Activated CD4-positive, alpha-beta memory T cell treated with anti-CD3 and anti-CD28 coated beads for 36 hours (primary cell): ENCODE data around the gene GPLD1. TPM values are rescaled to one million over a fixed set of nuclear protein-coding genes. Genes with fewer than 3 reads are reported as not detected.

Source experiments
- CTCF ChIA-PET: fragments of 350-600 bp; sonication (Branson Sonifier 250); formaldehyde crosslinking; loops from one replicate; lab custom pipeline; 2021; ENCODE audit warnings: antibody characterized with exemption, inconsistent platforms; lab: Charles Lee
- POLR2A ChIA-PET: fragments of 350-600 bp; sonication (Branson Sonifier 250); formaldehyde crosslinking; loops from one replicate; lab custom pipeline; 2021; ENCODE audit warnings: antibody characterized with exemption; lab: Charles Lee
- DNase-seq: peaks from one replicate; pipeline ENCODE4 v3.0.0-alpha.2; 2020
- H3K27ac Mint-ChIP-seq: one replicate; pipeline ENCODE4 v1.8.0; 2021; ENCODE audit warnings: mixed read lengths
- H3K27me3 Mint-ChIP-seq: one replicate; pipeline ENCODE4 v1.8.0; 2021; ENCODE audit warnings: mixed read lengths
- H3K36me3 Mint-ChIP-seq: one replicate; pipeline ENCODE4 v1.8.0; 2021; ENCODE audit warnings: mixed read lengths
- H3K4me1 Mint-ChIP-seq: one replicate; pipeline ENCODE4 v1.8.0; 2021; ENCODE audit warnings: low read depth, mixed read lengths
- H3K4me3 Mint-ChIP-seq: one replicate; pipeline ENCODE4 v1.8.0; 2021; ENCODE audit warnings: mild to moderate bottlenecking, mixed read lengths
- H3K9me3 Mint-ChIP-seq: one replicate; pipeline ENCODE4 v1.8.0; 2021; ENCODE audit warnings: mixed read lengths
- intact Hi-C: fragments of 100-400 bp; cut with micrococcal nuclease; formaldehyde crosslinking; loops from one replicate; pipeline ENCODE4 v1.15.1; 2023
- total RNA-seq, 2 experiments: library from RNA; stranded (reverse); gene quantifications; one replicate each; pipeline ENCODE4 v1.2.3, GENCODE V29; 2021

Gene GPLD1
- total RNA-seq, 2 experiments from 2014 or later = 0.19 to 0.29 TPM

DNA sequence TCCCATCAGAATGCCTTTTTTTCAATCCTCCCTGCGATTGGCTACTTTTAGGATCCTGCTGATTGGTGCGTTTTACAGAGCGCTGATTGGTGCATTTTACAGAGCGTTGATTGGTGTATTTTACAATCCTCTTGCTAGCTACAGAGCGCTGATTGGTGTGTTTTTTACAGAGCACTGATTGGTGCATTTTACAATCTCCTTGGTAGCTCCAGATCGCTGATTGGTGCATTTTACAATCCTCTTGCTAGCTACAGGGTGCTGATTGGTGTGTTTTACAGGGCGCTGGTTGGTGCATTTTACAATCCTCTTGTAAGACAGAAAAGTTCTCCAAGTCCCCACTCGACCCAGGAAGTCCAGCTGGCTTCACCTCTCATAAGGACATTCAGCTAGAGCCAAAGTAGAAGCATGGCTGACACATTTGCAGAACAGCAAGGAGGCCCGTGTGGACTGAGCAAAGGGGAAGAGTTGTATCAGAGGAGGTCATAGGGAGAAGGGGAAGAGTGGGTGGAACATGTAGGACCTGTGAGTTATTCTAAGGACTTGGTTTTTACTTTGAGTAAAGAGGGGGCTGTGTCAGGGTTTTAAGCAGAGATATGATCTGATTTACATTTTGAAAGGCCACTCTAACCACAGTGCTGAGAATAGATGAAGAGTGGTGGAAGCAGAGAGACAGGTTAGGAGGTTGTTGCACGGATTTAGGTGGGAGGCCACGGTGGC lies 8.0 kb upstream of the GPLD1 start:
- no peaks in the 10 kb centered on the region for H3K27me3 Mint-ChIP-seq
- peaks cover 13% of the 10 kb centered on the region for H3K4me1 Mint-ChIP-seq
- no peak for DNase-seq
- peaks cover 14% of the 10 kb centered on the region for H3K9me3 Mint-ChIP-seq
- POLR2A ChIA-PET = no interaction called here
- intact Hi-C loops = loop anchor here (10.0 kb wide), 3 partner anchors 167 to 517 kb away; partner anchors contain the start of genes ACOT13 and TDP2
- peaks cover 8% of the 10 kb centered on the region for H3K36me3 Mint-ChIP-seq
- CTCF ChIA-PET = interaction anchor here (1.4 to 4.0 kb wide), 2 partner anchors 24 to 84 kb away, joined by 4 to 22 read pairs; no protein-coding TSS in a partner anchor
- H3K27ac Mint-ChIP-seq = no peak overlapping the region
- no peak overlapping the region for H3K4me3 Mint-ChIP-seq

DNA sequence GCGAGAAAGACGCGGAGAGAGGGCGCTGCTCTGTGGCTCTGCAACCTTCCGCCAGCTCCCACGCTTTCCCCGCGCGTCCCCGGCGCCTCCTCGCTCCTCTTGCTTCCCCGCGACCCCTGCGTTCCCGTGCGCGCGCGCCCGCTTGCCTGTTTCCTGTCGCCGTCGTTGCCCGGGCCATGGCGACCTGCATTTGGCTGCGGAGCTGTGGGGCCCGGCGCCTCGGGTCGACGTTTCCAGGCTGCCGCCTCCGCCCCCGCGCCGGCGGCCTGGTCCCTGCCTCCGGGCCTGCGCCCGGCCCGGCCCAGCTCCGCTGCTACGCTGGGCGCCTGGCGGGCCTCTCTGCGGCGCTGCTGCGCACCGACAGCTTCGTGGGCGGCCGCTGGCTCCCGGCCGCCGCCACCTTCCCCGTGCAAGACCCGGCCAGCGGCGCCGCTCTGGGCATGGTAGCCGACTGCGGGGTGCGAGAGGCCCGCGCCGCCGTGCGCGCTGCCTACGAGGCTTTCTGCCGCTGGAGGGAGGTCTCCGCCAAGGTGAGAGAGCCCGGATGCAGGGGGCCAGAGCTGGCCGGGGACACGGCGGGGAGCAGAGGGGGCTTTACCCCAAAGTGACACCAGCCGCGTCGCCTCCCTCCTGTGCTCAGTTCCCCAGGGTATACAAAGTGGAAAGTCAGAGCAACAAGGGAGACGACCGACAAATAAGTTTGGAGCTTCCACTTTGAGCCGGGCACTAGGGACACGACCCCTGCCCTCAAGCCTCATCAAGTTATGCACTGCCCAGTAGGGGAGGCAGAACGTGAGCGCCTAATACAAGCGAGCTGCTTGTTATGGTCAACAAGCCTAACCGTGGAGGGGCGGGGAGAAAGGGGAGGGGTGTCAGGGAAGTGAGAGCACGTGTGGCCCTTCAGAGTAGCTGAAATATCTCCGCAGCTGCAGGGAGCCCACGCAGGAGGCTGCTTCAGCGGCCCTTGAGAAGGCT lies 5.7 kb upstream of the GPLD1 start, which contains the start of gene ALDH5A1:
Gene ALDH5A1, plus strand, starts transcription at position 149 of the 975 bp plus-strand sequence. Its CDS starts 28 bp downstream, at position 177.
- intact Hi-C loops = loop anchor here (1.0 to 10.0 kb wide), 6 partner anchors 26 to 520 kb away; partner anchors contain the start of genes ACOT13, DCDC2 and TDP2
- peak; percentile 89 for DNase-seq
- Mint-ChIP-seq H3K27me3 (no peaks in the 10 kb centered on the region), H3K9me3 (peaks cover 14% of the 10 kb centered on the region), H3K36me3 (peaks cover 8% of the 10 kb centered on the region), H3K27ac (peak within 1 kb of the TSS; percentile 44), H3K4me1 (peaks cover 13% of the 10 kb centered on the region), H3K4me3 (peak within 1 kb of the TSS; percentile 78)
- CTCF ChIA-PET = interaction anchor here (0.8 to 4.0 kb wide), 20 partner anchors 10 to 280 kb away, joined by 3 to 22 read pairs (median 4); partner anchors contain the start of gene KIAA0319
- POLR2A ChIA-PET = interaction anchor here (0.8 to 1.1 kb wide), 4 partner anchors 64 to 530 kb away, joined by 3 to 4 read pairs (median 3); partner anchors contain the start of gene KIAA0319

DNA sequence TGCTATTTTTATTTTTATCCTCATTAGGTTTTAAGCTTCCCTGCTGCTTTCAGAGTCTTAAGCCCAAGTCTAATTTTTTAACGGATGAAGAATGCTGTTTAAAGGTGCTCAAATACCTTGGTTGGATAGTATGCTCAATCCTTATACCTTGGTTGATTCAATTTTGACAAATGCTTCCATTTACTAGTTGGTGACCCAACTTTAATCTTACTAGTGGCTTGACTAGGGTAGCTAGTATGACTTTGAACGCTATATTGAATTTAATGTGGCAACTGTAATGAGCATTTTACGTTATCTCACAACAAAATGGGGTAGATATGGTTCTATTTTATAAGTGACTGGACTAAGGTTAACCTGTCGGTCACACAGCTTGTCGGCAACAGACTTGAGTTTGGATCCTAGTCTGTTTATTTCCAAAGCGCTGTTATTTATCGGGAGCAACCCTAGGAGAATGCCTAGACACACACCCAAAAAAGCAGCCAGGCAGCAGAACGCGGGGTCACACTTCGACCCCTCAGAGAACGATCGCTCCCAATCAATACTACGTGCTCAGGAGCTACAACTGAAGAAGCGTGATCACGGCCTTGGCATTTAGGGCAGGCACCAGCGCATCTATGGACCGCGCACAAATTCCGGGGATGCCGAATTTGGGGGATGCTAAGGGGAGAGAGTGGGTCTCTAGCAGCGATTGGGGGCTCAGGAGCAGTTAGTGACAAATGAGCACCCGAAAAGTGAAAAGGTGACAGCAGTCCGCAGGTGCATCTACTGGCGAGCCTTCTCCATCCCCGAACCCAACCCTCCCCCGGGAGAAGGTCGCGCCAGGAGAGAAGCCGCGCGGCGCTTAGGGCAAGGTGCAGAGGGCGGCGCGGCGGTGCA lies 4.8 kb upstream of the GPLD1 start:
- no peaks in the 10 kb centered on the region for H3K27me3 Mint-ChIP-seq
- peaks cover 8% of the 10 kb centered on the region for H3K36me3 Mint-ChIP-seq
- peak overlapping the region; percentile 78 for H3K4me3 Mint-ChIP-seq
- ChIA-PET CTCF (interaction anchor here (0.6 to 4.0 kb wide), 19 partner anchors 9 to 281 kb away, joined by 3 to 22 read pairs (median 4); partner anchors contain the start of gene KIAA0319), POLR2A (interaction anchor here (0.8 to 1.1 kb wide), 3 partner anchors 64 to 531 kb away, joined by 3 read pairs; partner anchors contain the start of gene KIAA0319)
- intact Hi-C loops = loop anchor here (2.0 to 10.0 kb wide), 5 partner anchors 27 to 521 kb away; partner anchors contain the start of genes ACOT13, DCDC2 and TDP2
- H3K4me1 Mint-ChIP-seq = peaks cover 13% of the 10 kb centered on the region
- peaks cover 14% of the 10 kb centered on the region for H3K9me3 Mint-ChIP-seq
- peak overlapping the region; percentile 44 for H3K27ac Mint-ChIP-seq
- no peak for DNase-seq

DNA sequence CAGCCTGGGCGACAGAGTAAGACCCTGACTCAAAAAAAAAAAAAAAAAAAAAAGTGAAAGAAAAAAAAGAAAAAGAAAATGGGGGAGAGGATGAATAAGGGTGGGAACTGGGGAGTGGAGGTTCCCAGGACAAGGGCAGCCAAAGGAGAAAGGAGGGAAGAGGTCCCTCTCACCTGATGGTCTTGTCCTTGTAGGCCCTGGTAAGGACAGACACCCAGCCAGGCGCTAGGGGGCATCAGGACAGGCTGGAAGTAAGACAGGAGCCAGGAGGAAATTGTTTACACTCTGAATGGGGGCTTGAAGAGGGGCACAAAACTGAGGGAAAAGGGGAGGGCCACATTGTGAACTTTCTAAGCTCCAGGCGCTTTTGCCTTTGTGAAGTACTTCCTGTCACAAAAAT lies 3.1 kb upstream of the GPLD1 start:
- ChIA-PET CTCF (no interaction called here), POLR2A (no interaction called here)
- intact Hi-C loops = loop anchor here (10.0 kb wide), 3 partner anchors 172 to 522 kb away; partner anchors contain the start of genes ACOT13 and TDP2
- DNase-seq = peak; percentile 14
- H3K36me3 Mint-ChIP-seq = peaks cover 8% of the 10 kb centered on the region
- H3K27ac Mint-ChIP-seq = no peak overlapping the region
- H3K27me3 Mint-ChIP-seq = no peaks in the 10 kb centered on the region
- peaks cover 14% of the 10 kb centered on the region for H3K9me3 Mint-ChIP-seq
- H3K4me1 Mint-ChIP-seq = peaks cover 13% of the 10 kb centered on the region
- no peak overlapping the region for H3K4me3 Mint-ChIP-seq

DNA sequence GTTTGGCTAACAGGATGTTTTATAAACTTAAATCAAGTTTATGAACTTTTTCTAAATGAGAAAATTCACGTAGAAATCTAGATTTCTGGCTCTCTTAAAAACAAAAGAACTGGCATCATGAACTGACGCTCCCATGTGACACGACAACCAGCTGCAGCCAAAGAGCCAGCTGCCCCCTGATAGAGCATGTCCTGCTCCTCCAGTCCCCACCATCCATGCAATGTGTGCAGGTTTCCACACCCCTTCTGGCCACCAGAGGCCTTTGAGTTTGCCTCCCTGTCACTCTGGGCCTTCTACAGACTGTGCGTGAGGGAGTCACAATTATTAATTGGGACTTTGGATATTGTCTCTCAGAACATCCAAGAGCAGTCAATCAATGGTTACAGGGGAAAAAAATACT lies 1.6 kb upstream of the GPLD1 start:
- POLR2A ChIA-PET = no interaction called here
- Mint-ChIP-seq H3K4me1 (peaks cover 13% of the 10 kb centered on the region), H3K4me3 (no peak overlapping the region), H3K27ac (no peak overlapping the region), H3K9me3 (no peaks in the 10 kb centered on the region), H3K27me3 (no peaks in the 10 kb centered on the region), H3K36me3 (no peaks in the 10 kb centered on the region)
- intact Hi-C loops = loop anchor here (10.0 kb wide), 3 partner anchors 174 to 524 kb away; partner anchors contain the start of genes ACOT13 and TDP2
- CTCF ChIA-PET = no interaction called here
- no peak for DNase-seq

DNA sequence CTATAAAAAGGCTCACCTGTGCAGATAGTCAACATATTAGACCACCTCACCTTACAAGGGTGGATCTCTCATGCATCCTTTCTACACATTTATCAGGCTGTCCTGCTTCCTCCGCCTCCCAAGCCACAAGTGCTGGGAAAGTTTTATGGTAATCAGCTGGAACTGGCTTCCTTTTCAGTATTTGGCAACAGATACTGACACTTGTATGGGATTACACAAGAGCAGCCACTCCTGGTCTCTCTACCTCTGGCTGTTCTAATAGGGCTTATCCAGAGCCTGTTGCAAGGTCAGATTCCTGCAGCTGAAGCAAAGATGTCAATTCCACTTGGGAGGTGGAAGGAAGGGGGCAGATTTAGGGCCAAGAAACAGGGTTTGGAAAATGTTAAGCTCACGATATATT lies 503 bp upstream of the GPLD1 start:
- CTCF ChIA-PET = no interaction called here
- Mint-ChIP-seq H3K27me3 (no peaks in the 10 kb centered on the region), H3K4me1 (peaks cover 10% of the 10 kb centered on the region), H3K27ac (no peak overlapping the region), H3K9me3 (no peaks in the 10 kb centered on the region), H3K4me3 (no peak overlapping the region), H3K36me3 (no peaks in the 10 kb centered on the region)
- intact Hi-C loops = loop anchor here (10.0 kb wide), 3 partner anchors 175 to 525 kb away; partner anchors contain the start of genes ACOT13 and TDP2
- POLR2A ChIA-PET = no interaction called here
- DNase-seq = no peak

DNA sequence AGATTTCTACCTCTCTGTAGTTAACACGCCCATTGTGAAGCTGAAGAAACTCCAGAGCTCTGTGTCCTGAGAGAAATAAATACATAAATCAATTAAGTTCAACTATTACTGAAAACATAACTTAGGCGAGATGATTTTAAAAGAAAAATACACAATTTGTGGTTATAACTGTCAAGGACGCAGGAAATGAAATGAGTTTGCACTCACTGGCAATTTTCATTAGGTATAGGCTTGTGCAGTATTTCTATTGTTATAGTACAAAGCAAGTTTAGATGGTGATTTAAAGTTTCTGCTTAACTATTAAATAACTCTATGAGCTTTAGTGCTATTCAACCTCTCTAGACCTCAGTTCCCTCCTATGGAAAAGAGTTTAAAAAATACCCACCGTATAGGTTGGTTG lies 3.3 kb downstream of the GPLD1 start:
- no peak overlapping the region for H3K4me3 Mint-ChIP-seq
- CTCF ChIA-PET = interaction anchor here (2.9 kb wide), 1 partner anchor 9 kb away, joined by 10 read pairs; the partner anchor contains the start of gene ALDH5A1
- H3K27ac Mint-ChIP-seq = no peak overlapping the region
- H3K4me1 Mint-ChIP-seq = no peaks in the 10 kb centered on the region
- intact Hi-C loops = no loop called here
- H3K27me3 Mint-ChIP-seq = no peaks in the 10 kb centered on the region
- no peaks in the 10 kb centered on the region for H3K36me3 Mint-ChIP-seq
- no peak for DNase-seq
- POLR2A ChIA-PET = no interaction called here
- no peaks in the 10 kb centered on the region for H3K9me3 Mint-ChIP-seq

DNA sequence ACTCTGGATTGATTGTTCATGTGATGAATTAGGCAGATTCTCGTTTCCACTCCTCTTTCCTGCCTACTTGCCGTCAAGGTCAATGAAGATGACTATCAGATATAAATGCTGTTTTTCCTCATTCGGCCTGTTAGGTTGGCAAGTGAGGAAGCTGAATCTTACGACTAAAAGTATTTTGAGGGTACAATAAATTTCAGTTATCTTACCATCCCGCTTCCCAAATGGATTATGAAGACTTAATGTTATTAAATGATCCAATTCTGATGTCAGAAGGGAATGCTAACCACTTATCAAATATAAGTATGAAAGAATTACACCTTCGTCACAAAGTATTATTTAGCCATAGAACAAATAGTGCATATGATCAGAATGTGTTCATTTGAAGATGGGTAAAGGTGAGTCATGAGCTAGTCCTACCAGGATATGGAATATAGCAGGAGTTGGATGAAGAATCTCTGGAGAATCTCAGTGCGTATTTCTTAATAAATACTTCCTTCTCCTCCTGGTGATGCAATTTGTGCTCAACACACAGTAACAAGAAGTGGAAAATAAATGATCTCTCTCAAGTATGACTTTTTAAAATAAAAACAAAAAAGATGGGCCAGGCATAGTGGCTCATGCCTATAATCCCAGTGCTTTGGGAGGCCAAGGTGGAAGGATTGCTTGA lies 4.6 kb downstream of the GPLD1 start:
- Mint-ChIP-seq H3K4me1 (no peaks in the 10 kb centered on the region), H3K9me3 (no peaks in the 10 kb centered on the region), H3K27ac (no peak overlapping the region), H3K36me3 (no peaks in the 10 kb centered on the region), H3K4me3 (no peak overlapping the region), H3K27me3 (no peaks in the 10 kb centered on the region)
- POLR2A ChIA-PET = no interaction called here
- intact Hi-C loops = no loop called here
- CTCF ChIA-PET = interaction anchor here (2.9 kb wide), 1 partner anchor 10 kb away, joined by 10 read pairs; the partner anchor contains the start of gene ALDH5A1
- no peak for DNase-seq

DNA sequence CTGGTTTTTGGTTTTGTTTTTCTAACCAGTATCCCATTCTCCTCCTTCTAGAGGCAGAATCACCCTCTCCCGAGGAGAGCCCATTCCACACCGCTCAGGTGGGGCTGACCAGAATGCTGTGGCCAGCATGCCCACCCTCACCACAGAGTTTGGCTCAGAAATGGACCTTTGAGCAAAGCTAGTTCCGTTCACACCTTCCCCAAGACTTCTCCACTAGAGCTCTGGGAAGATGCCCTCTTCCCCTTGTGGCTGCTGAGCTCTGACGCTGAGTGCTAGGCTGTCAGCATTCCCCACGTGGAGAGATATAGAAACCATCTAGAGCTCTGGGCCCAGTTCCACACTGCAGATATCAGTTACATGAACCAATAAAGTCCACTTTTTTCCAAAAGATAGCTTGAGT lies 7.9 kb downstream of the GPLD1 start:
- intact Hi-C loops = no loop called here
- Mint-ChIP-seq H3K27ac (no peak overlapping the region), H3K27me3 (no peaks in the 10 kb centered on the region), H3K4me3 (no peak overlapping the region), H3K36me3 (no peaks in the 10 kb centered on the region), H3K4me1 (no peaks in the 10 kb centered on the region), H3K9me3 (no peaks in the 10 kb centered on the region)
- no peak for DNase-seq
- CTCF ChIA-PET = interaction anchor here (0.9 to 1.9 kb wide), 3 partner anchors 13 to 51 kb away, joined by 3 to 6 read pairs (median 4); partner anchors contain the start of gene ALDH5A1
- POLR2A ChIA-PET = no interaction called here

DNA sequence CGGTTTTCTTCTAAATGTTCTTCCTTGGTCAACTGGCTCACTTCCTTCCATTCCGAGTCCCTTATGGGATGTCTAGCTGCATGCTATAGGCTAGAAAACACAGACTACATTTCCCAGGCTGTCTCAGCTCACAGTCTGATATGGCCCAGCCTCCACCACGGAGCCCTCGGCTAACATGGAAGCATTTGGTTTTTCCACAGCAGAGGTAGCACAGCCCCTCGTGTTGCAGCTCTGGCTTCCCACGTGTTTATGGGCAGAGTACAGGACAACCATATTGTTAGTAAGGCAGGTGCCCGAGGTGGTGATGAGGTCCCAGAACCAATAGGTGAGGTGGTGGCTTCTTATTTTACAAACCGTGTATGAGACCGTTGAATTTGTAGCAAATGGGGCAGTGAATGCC lies 8.7 kb downstream of the GPLD1 start:
- ChIA-PET POLR2A (no interaction called here), CTCF (interaction anchor here (1.9 kb wide), 1 partner anchor 14 kb away, joined by 6 read pairs; the partner anchor contains the start of gene ALDH5A1)
- H3K27ac Mint-ChIP-seq = no peak overlapping the region
- no peak for DNase-seq
- no peaks in the 10 kb centered on the region for H3K4me1 Mint-ChIP-seq
- intact Hi-C loops = no loop called here
- no peak overlapping the region for H3K4me3 Mint-ChIP-seq
- H3K9me3 Mint-ChIP-seq = no peaks in the 10 kb centered on the region
- no peaks in the 10 kb centered on the region for H3K36me3 Mint-ChIP-seq
- H3K27me3 Mint-ChIP-seq = no peaks in the 10 kb centered on the region
